Germinal center (tissue), 1 donor: ENCODE data around the gene SCFD2.

Source experiments
- DNase-seq: peaks from one replicate; pipeline ENCODE4 v3.0.0; 2012; ENCODE audit warnings: mixed read lengths, low spot score

The SCFD2 gene

GRCh38 chr4:52952540-52952939, 413.3 kb downstream of the SCFD2 start:
- DNase-seq, result no peak

DNA sequence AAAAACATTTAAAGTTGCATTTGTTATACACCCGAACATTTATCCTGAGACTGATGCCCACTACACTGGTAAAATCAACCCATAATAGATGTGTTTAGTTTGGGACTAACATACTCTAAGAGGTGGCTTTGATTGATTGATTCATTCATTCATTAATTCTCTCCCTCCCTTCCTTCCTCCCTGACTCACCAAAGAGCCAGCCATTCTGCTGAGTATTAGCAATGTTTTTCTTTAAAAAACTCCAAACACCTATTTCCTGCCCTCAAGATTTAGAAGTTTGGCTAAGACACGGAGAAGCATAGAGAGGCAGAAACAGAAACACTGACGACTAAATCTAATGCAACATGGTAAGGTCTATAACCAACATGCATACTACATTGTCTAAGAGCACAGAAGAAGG, 414.8 kb downstream of the SCFD2 start:
- DNase-seq, result no peak

DNA sequence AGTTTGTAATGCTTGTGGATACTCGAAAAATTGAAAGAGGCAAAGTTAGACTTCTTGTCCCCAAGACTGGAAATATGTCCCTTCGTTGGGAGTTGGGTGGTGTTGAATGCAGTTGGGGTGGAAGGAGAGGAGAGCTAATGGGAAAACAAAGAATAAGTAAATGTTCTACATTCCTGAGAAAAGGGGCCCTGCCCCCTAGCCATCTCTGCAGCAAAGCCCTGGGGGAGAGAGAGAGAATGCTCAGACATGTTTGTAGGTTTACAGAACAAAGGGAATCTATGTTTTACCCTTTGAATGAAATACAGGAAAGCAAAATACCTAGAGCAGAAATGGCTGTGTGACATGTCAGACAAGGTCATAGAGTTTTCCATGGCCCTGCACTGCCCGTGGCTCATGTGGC, 415.6 kb downstream of the SCFD2 start:
- no peak for DNase-seq

- no peak for DNase-seq
Measured at GRCh38 chr4:52949336-52949735, 416.5 kb downstream of the SCFD2 start.

GRCh38 chr4:52948057-52948423, 417.8 kb downstream of the SCFD2 start:
- no peak for DNase-seq

GRCh38 chr4:52947401-52948056, 418.3 kb downstream of the SCFD2 start:
- no peak for DNase-seq

DNA sequence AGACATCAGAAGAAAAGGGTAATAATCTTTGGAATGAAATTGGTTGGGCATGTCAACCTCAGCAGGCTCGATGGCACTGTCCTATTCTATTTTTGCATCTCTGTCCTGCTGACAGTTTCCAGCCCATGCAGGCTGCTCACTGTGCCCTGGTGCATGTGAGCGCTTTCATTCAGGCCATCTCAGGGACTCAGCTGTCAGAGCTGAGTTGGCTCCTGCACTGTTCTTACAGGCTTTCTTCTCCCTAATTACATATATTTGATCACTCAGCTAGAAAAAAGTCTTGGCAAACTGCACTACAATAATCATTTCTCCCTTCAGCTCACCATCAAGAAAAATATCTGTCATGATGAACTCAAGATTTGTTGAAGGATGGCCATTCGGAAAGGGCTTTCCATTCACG, 419.0 kb downstream of the SCFD2 start:
- DNase-seq, result no peak

GRCh38 chr4:52945982-52946381, 419.9 kb downstream of the SCFD2 start:
- no peak for DNase-seq

GRCh38 chr4:52945326-52945898, 420.4 kb downstream of the SCFD2 start:
- no peak for DNase-seq

- DNase-seq, result no peak
Measured at GRCh38 chr4:52943677-52944076, 422.2 kb downstream of the SCFD2 start.

DNA sequence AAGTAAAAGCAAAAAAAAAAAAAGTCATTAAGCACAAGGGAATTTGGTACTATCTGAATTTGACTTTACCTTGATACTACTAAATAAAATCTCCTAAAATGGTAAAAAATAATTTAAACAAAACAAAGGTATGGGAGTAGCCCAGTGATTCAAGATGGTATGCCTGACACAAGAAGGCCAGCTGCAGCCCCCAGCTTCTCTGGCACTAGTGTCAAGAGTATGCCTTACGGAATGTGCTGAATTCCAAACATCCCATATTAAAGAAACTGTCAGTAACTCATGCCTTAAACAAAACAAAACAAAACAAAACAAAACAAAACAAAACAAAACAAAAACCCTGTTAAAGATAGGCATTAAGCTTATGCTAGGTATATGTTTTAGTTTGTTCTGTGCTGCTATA, 422.9 kb downstream of the SCFD2 start:
- DNase-seq, result no peak

- DNase-seq, result no peak
Measured at GRCh38 chr4:52941450-52941849, 424.4 kb downstream of the SCFD2 start.

DNA sequence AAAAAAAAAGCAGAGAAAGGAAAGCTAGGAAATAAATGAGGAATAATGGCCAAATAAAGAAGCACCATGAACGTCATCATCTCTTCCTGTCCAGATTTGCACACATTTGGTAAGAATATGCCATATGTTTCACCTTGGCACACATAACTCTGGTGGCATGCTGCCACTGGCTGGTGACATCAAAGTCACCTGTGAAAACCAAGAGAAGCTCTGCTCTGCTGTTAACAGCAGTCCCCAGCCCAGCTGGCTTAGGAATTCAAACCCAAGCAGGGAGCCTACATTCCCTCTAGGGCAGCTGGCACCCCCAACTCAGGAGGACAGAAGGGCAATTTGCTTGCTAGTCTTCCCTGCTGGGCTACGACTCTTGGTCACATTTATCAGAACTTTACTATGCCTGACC, 426.1 kb downstream of the SCFD2 start:
- no peak for DNase-seq

- DNase-seq, result no peak
Measured at GRCh38 chr4:52939325-52939724, 426.5 kb downstream of the SCFD2 start.

DNA sequence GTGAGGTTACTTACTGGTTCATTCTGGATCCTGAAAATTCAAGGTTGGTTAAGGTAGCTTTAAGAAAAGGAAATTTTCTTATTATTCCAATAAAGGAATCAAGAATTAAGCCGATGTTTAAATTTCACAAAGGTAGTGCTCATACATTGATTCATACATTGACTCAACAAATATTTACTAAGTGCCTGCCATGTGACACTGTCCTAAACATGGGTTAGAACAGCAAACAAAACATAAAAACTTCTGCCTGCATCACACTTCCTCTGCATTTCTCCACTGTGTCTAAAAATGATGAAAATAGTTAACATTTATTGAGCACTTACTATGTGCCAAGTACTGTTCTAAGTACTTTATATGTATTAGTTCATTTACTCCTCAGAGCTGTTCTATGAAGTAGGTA, 428.0 kb downstream of the SCFD2 start:
- no peak for DNase-seq

GRCh38 chr4:52936729-52937128, 429.1 kb downstream of the SCFD2 start:
- DNase-seq, result no peak

DNA sequence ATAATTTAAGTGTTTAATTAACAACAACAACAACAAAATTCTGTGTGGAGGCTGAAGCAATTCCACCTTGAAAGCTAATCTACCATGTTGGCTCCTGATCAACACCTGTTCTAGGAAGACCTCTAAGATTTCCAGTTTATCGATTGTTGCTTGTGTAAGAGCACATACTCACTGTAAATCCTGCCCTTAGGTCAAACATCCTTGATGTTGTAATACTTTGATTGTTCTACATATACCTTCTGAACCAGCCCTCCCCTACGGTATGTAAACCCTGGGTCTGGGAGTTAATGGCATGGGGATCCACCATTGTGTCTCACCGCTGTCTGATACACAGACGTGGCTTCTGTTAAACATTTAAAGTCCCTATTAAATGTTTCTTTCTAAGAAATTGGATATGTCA, 430.5 kb downstream of the SCFD2 start:
- no peak for DNase-seq

DNA sequence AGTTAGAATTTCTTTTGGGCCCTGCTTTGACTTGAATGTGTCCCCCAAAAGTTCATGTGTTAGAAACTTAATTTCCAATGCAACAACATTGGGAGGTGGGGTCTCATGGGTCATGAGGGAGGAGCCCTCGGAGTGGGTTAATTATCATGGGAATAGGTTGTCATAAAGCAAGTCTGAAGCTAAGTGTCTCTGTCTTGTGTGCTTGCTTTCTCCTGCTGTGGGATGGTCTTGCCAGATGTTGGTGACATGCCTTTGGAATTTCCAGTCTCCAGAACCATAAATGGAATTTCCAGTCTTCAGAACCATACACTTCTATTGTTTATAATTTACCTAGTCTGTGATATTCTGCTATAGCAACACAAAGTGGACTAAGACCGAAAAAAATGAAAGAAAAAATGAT, 432.1 kb downstream of the SCFD2 start:
- DNase-seq, result no peak

- no peak for DNase-seq
Measured at GRCh38 chr4:52932591-52933470, 433.0 kb downstream of the SCFD2 start.

- DNase-seq, result no peak
Measured at GRCh38 chr4:52931243-52931642, 434.6 kb downstream of the SCFD2 start.

GRCh38 chr4:52926196-52926974, 439.5 kb downstream of the SCFD2 start:
- no peak for DNase-seq

DNA sequence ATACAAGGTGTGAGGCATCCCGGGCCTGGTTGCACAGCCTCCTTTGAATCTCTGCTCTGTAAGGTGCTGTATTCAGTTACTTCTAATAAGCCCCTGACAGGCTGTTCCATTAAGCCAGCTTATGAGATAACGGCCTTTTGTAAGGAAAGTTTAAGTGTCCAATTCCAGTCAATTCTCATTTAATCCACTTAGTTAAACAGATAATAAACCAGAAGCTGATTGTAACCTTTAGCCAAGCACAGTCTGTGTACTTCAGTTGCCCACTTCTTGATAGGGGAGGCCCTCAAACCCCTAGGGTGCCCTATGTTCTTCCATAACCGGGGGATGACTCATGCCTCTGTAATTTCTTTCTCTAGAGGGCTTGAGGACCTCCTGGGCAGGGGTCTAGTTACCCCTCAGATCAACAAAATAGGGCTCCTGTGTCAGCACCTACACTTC, 440.3 kb downstream of the SCFD2 start:
- no peak for DNase-seq

DNA sequence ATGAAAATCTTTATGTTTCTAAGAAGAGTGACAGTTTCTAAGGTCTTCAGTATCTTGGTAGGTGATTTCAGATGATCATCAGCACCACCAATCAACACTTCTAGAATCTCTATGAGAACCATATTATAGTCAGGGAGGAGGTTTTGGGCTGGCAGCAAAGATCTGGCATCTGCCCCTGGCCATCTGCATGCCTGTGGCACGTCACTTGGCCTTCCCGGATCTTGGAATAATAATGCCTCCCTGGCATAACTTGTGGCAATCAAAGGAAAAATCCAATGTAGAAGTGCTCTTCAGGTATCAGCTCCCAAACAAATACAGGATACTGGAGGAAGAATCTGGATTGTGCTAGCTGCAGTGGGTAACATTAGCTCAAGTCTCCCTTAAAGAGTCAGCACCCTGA, 446.4 kb downstream of the SCFD2 start:
- DNase-seq, result no peak
